ENCODE results near the gene B4GALNT2.
A peak's percentile ranks its signal among the peaks of the same experiment; 100 is the strongest.

Gene B4GALNT2

GRCh38 chr17:49224198-49224996 is 91.8 kb downstream of the B4GALNT2 start:
- H2AFZ ChIP-seq (ENCODE audit: low read depth, low read length, severe bottlenecking), result no peak overlapping the region
- peak overlapping the region; percentile 9; the same call in 1 of the 2 replicates for H3K9ac ChIP-seq (ENCODE audit: low read length)
- H4K20me1 ChIP-seq (ENCODE audit: low read depth, low read length), result no peaks in the 10 kb centered on the region
- H3F3A ChIP-seq (ENCODE audit: insufficient read depth), result no peaks in the 10 kb centered on the region
- no peaks in the 10 kb centered on the region for H3K9me2 ChIP-seq (replicated peaks; ENCODE audit: insufficient read depth, low read length)
- no peaks in the 10 kb centered on the region for H3K36me3 ChIP-seq (ENCODE audit: low read length)
- no peak for TF ChIP-seq CTCF (IDR thresholded peaks at IDR 0.05; ENCODE audit: insufficient read depth, low read length, poor library complexity, severe bottlenecking)
- no peak for TF ChIP-seq EZH2phosphoT487 (conservative IDR thresholded peaks at IDR 0.05; ENCODE audit: low read length)
- no peaks in the 10 kb centered on the region for H3K79me2 ChIP-seq (ENCODE audit: insufficient read depth, low read length)
- H3K27me3 ChIP-seq (ENCODE audit: low read length), result no peaks in the 10 kb centered on the region
- no peaks in the 10 kb centered on the region for H3K9me3 ChIP-seq (ENCODE audit: insufficient read depth, low read length)
- H3K4me2 ChIP-seq (ENCODE audit: low read depth, low read length, poor library complexity, severe bottlenecking), result peak overlapping the region; percentile 48
- H3K4me3 ChIP-seq (ENCODE audit: insufficient read depth, low read length, poor library complexity, severe bottlenecking), result no peak overlapping the region
- no peak overlapping the region for H3K27ac ChIP-seq (ENCODE audit: low read depth, low read length)

GRCh38 chr17:49224997-49225337 is 92.4 kb downstream of the B4GALNT2 start:
- Histone ChIP-seq H3K36me3 (ENCODE audit: low read length) (no peaks in the 10 kb centered on the region), H3K27me3 (ENCODE audit: low read length) (no peaks in the 10 kb centered on the region), H3F3A (ENCODE audit: insufficient read depth) (no peaks in the 10 kb centered on the region), H3K79me2 (ENCODE audit: insufficient read depth, low read length) (no peaks in the 10 kb centered on the region), H4K20me1 (ENCODE audit: low read depth, low read length) (no peaks in the 10 kb centered on the region), H3K9me2 (replicated peaks; ENCODE audit: insufficient read depth, low read length) (no peaks in the 10 kb centered on the region), H2AFZ (ENCODE audit: low read depth, low read length, severe bottlenecking) (no peak overlapping the region), H3K4me3 (ENCODE audit: insufficient read depth, low read length, poor library complexity, severe bottlenecking) (no peak overlapping the region), H3K27ac (ENCODE audit: low read depth, low read length) (no peak overlapping the region), H3K9me3 (ENCODE audit: insufficient read depth, low read length) (no peaks in the 10 kb centered on the region), H3K9ac (ENCODE audit: low read length) (no peak overlapping the region), H3K4me2 (ENCODE audit: low read depth, low read length, poor library complexity, severe bottlenecking) (no peak overlapping the region)
- no peak for TF ChIP-seq EZH2phosphoT487 (conservative IDR thresholded peaks at IDR 0.05; ENCODE audit: low read length)
- TF ChIP-seq CTCF (IDR thresholded peaks at IDR 0.05; ENCODE audit: insufficient read depth, low read length, poor library complexity, severe bottlenecking), result no peak

- H3K36me3 ChIP-seq (ENCODE audit: low read length), result no peaks in the 10 kb centered on the region
- H3K4me2 ChIP-seq (ENCODE audit: low read depth, low read length, poor library complexity, severe bottlenecking), result no peak overlapping the region
- TF ChIP-seq EZH2phosphoT487 (conservative IDR thresholded peaks at IDR 0.05; ENCODE audit: low read length) (no peak), CTCF (IDR thresholded peaks at IDR 0.05; ENCODE audit: insufficient read depth, low read length, poor library complexity, severe bottlenecking) (no peak)
- H3K9me2 ChIP-seq (replicated peaks; ENCODE audit: insufficient read depth, low read length), result no peaks in the 10 kb centered on the region
- no peak overlapping the region for H3K4me3 ChIP-seq (ENCODE audit: insufficient read depth, low read length, poor library complexity, severe bottlenecking)
- no peaks in the 10 kb centered on the region for H3K79me2 ChIP-seq (ENCODE audit: insufficient read depth, low read length)
- no peak overlapping the region for H3K27ac ChIP-seq (ENCODE audit: low read depth, low read length)
- H2AFZ ChIP-seq (ENCODE audit: low read depth, low read length, severe bottlenecking), result no peak overlapping the region
- H3F3A ChIP-seq (ENCODE audit: insufficient read depth), result no peaks in the 10 kb centered on the region
- no peaks in the 10 kb centered on the region for H4K20me1 ChIP-seq (ENCODE audit: low read depth, low read length)
- H3K9me3 ChIP-seq (ENCODE audit: insufficient read depth, low read length), result no peaks in the 10 kb centered on the region
- H3K27me3 ChIP-seq (ENCODE audit: low read length), result no peaks in the 10 kb centered on the region
- H3K9ac ChIP-seq (ENCODE audit: low read length), result no peak overlapping the region
These were observed 93.1 kb downstream of the B4GALNT2 start for GRCh38 chr17:49225554-49226236.
